Measurements from ENCODE around the gene DAGLA.

Gene DAGLA

GRCh38 chr11:61771195-61771894, 91.2 kb downstream of the DAGLA start:
- H3K36me3 ChIP-seq (ENCODE audit: low read length), result no peaks in the 10 kb centered on the region
- no peaks in the 10 kb centered on the region for H3K27me3 ChIP-seq (ENCODE audit: low read length)
- no peaks in the 10 kb centered on the region for H3F3A ChIP-seq (ENCODE audit: insufficient read depth)
- no peaks in the 10 kb centered on the region for H3K9me3 ChIP-seq (ENCODE audit: insufficient read depth, low read length)
- TF ChIP-seq EZH2phosphoT487 (conservative IDR thresholded peaks at IDR 0.05; ENCODE audit: low read length) (no peak), CTCF (IDR thresholded peaks at IDR 0.05; ENCODE audit: insufficient read depth, low read length, poor library complexity, severe bottlenecking) (no peak)
- no peak overlapping the region for H2AFZ ChIP-seq (ENCODE audit: low read depth, low read length, severe bottlenecking)
- H3K4me2 ChIP-seq (ENCODE audit: low read depth, low read length, poor library complexity, severe bottlenecking), result no peak overlapping the region
- H3K4me3 ChIP-seq (ENCODE audit: insufficient read depth, low read length, poor library complexity, severe bottlenecking), result no peak overlapping the region
- no peak overlapping the region for H3K27ac ChIP-seq (ENCODE audit: low read depth, low read length)
- H3K79me2 ChIP-seq (ENCODE audit: insufficient read depth, low read length), result no peaks in the 10 kb centered on the region
- no peak overlapping the region for H3K9ac ChIP-seq (ENCODE audit: low read length)
- no peaks in the 10 kb centered on the region for H3K9me2 ChIP-seq (replicated peaks; ENCODE audit: insufficient read depth, low read length)
- no peaks in the 10 kb centered on the region for H4K20me1 ChIP-seq (ENCODE audit: low read depth, low read length)

- TF ChIP-seq CTCF (IDR thresholded peaks at IDR 0.05; ENCODE audit: insufficient read depth, low read length, poor library complexity, severe bottlenecking) (no peak), EZH2phosphoT487 (conservative IDR thresholded peaks at IDR 0.05; ENCODE audit: low read length) (no peak)
- Histone ChIP-seq H4K20me1 (ENCODE audit: low read depth, low read length) (no peaks in the 10 kb centered on the region), H3F3A (ENCODE audit: insufficient read depth) (no peaks in the 10 kb centered on the region), H3K9me3 (ENCODE audit: insufficient read depth, low read length) (no peaks in the 10 kb centered on the region), H3K4me3 (ENCODE audit: insufficient read depth, low read length, poor library complexity, severe bottlenecking) (no peak overlapping the region), H3K79me2 (ENCODE audit: insufficient read depth, low read length) (no peaks in the 10 kb centered on the region), H3K36me3 (ENCODE audit: low read length) (no peaks in the 10 kb centered on the region), H3K27ac (ENCODE audit: low read depth, low read length) (no peak overlapping the region), H2AFZ (ENCODE audit: low read depth, low read length, severe bottlenecking) (no peak overlapping the region), H3K9me2 (replicated peaks; ENCODE audit: insufficient read depth, low read length) (no peaks in the 10 kb centered on the region), H3K4me2 (ENCODE audit: low read depth, low read length, poor library complexity, severe bottlenecking) (no peak overlapping the region), H3K27me3 (ENCODE audit: low read length) (no peaks in the 10 kb centered on the region), H3K9ac (ENCODE audit: low read length) (no peak overlapping the region)
Observed at GRCh38 chr11:61771985-61772455, 91.8 kb downstream of the DAGLA start.

- no peaks in the 10 kb centered on the region for H3K27me3 ChIP-seq (ENCODE audit: low read length)
- H3F3A ChIP-seq (ENCODE audit: insufficient read depth), result no peaks in the 10 kb centered on the region
- H3K9me3 ChIP-seq (ENCODE audit: insufficient read depth, low read length), result no peaks in the 10 kb centered on the region
- H4K20me1 ChIP-seq (ENCODE audit: low read depth, low read length), result no peaks in the 10 kb centered on the region
- H3K4me2 ChIP-seq (ENCODE audit: low read depth, low read length, poor library complexity, severe bottlenecking), result no peak overlapping the region
- H3K9me2 ChIP-seq (replicated peaks; ENCODE audit: insufficient read depth, low read length), result no peaks in the 10 kb centered on the region
- no peak overlapping the region for H3K9ac ChIP-seq (ENCODE audit: low read length)
- no peak overlapping the region for H2AFZ ChIP-seq (ENCODE audit: low read depth, low read length, severe bottlenecking)
- TF ChIP-seq EZH2phosphoT487 (conservative IDR thresholded peaks at IDR 0.05; ENCODE audit: low read length), result no peak
- no peak for TF ChIP-seq CTCF (IDR thresholded peaks at IDR 0.05; ENCODE audit: insufficient read depth, low read length, poor library complexity, severe bottlenecking)
- H3K79me2 ChIP-seq (ENCODE audit: insufficient read depth, low read length), result no peaks in the 10 kb centered on the region
- no peaks in the 10 kb centered on the region for H3K36me3 ChIP-seq (ENCODE audit: low read length)
- H3K27ac ChIP-seq (ENCODE audit: low read depth, low read length), result no peak overlapping the region
- no peak overlapping the region for H3K4me3 ChIP-seq (ENCODE audit: insufficient read depth, low read length, poor library complexity, severe bottlenecking)
Observed at GRCh38 chr11:61773356-61773755, 93.2 kb downstream of the DAGLA start.

All from SU-DHL-6 (cell line).